ENCODE data around the gene MZB1.
"Not testable (repeated sequence)": the region's sequence is repeated elsewhere in the genome, so short reads cannot be mapped to it uniquely, and the experiment has no call there.

The MZB1 gene

DNA sequence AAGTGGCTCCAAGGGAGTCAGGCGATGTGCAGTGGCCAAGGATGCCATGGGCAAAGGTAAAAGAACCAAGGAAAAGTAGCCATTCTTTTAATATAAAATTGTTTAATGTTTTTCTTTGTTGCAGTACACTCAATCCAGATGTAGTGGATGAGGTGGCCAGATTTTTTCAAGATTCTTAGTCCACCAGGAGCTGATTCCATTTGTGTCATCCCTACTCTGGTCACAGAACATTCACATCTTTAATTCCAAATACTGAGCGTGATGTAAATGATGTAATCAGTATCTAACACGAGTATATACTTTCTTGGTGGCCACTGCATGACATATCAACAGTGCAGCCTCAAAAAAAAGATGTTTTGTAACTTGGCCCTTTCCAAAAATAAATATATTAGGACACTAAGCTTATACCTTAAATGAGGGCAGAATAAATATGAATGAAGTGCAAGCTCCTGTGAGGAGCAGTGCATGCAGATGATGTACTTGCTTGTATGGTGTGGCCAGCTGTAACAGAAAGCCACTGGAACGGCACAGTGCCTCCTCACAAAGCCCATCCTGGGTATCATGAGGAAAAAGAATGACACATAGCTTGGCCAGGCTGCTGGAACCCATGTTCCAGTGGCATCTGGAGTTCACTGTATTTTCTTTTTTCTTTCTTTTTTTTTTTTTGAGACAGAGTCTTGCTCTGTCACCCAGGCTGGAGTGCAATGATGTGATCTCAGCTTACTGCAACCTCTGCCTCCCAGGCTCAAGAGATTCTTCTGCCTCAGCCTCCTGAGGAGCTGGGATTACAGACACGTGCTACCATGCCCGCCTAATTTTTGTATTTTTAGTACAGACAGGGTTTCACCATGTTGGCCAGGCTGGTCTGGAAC is 20.6 kb upstream of the MZB1 start:
- H3K27me3 ChIP-seq = no peaks in the 10 kb centered on the region
- peaks cover 0 to 28% (median 9%) of the 10 kb centered on the region in 4 donors for H3K4me1 ChIP-seq
- H3K36me3 ChIP-seq = peaks cover 9 to 21% (median 14%) of the 10 kb centered on the region in 3 donors
- intact Hi-C loops (cut with DNase I; ENCODE audit: low total_unique reads) = no loop called here
- H3K4me3 ChIP-seq = no peak overlapping the region
- peak overlapping the region; percentile 58 to 64 for H3K27ac ChIP-seq
- DNase-seq = no peak
- TF ChIP-seq, protein P1, sequence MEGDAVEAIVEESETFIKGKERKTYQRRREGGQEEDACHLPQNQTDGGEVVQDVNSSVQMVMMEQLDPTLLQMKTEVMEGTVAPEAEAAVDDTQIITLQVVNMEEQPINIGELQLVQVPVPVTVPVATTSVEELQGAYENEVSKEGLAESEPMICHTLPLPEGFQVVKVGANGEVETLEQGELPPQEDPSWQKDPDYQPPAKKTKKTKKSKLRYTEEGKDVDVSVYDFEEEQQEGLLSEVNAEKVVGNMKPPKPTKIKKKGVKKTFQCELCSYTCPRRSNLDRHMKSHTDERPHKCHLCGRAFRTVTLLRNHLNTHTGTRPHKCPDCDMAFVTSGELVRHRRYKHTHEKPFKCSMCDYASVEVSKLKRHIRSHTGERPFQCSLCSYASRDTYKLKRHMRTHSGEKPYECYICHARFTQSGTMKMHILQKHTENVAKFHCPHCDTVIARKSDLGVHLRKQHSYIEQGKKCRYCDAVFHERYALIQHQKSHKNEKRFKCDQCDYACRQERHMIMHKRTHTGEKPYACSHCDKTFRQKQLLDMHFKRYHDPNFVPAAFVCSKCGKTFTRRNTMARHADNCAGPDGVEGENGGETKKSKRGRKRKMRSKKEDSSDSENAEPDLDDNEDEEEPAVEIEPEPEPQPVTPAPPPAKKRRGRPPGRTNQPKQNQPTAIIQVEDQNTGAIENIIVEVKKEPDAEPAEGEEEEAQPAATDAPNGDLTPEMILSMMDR (IDR thresholded peaks at IDR 0.05) = no peak
- no peaks in the 10 kb centered on the region for H3K9me3 ChIP-seq

DNA sequence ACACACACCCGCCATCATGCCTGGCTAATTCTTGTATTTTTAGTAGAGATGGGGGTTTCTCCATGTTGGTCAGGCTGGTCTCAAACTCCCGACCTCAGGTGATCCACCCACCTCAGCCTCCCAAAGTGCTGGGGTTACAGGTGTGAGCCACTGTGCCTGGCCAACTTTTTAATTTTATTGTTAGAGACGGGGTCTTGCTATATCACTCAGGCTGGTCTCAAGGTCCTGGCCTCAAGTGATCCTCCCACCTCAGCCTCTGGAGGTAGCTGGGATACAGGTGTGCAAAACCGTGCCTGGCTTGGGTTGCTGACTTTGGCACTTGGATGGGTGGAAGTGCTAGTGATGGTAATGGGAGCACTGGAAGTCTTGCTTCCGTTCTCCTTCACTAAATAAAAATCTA is 19.4 kb upstream of the MZB1 start:
- H3K27me3 ChIP-seq; H3K27ac ChIP-seq; H3K9me3 ChIP-seq; H3K4me3 ChIP-seq; DNase-seq; intact Hi-C loops (cut with DNase I; ENCODE audit: low total_unique reads): not testable (repeated sequence)
- peaks cover 0 to 25% (median 10%) of the 10 kb centered on the region in 4 donors for H3K4me1 ChIP-seq
- peaks cover 9 to 21% (median 12%) of the 10 kb centered on the region in 3 donors for H3K36me3 ChIP-seq

DNA sequence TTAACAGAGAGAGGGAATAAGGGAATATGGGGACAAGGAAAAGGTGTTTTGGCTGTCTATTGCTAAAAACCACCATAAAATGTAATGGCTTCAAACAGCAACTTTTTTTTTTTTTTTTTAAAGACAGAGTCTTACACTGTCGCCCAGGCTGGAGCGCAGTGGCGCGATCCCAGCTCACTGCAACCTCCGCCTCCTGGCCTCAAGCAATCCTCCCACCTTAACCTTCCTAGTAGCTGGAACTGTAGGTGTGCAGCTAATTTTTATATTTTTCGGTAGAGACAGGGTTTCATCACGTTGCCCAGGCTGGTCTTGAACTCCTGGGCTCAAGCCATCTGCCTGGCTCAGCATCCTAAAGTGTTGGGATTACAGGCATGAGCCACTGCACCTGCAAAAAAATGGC is 18.5 kb upstream of the MZB1 start:
- Histone ChIP-seq H3K9me3 (no peaks in the 10 kb centered on the region), H3K27me3 (no peaks in the 10 kb centered on the region), H3K4me3 (no peak overlapping the region), H3K27ac (no peak overlapping the region), H3K4me1 (peaks cover 0 to 28% (median 14%) of the 10 kb centered on the region in 4 donors), H3K36me3 (peaks cover 3 to 13% (median 5%) of the 10 kb centered on the region in 3 donors)
- no peak for DNase-seq
- TF ChIP-seq, protein P1 (IDR thresholded peaks at IDR 0.05) = no peak
- intact Hi-C loops (cut with DNase I; ENCODE audit: low total_unique reads) = no loop called here

DNA sequence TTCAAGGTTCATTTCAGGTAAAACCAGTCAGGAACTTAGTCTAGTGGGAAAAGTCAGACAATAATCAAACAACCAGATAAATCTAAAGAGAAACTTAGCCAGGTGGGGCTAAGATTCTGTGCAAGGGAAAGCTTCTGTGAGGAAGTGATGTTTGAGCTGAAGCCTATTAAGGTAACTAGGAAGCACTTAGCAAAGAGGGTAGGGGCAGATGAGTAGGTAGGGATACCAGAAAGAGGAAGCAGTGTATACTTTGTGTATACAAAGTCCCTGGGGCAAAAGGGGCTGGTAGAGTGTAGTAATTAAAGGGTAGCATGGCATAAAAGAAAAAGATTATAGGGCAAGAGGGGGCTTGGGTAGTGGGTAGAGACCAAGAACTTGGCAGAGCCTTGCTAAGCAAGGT is 17.8 kb upstream of the MZB1 start:
- H3K27me3 ChIP-seq = no peaks in the 10 kb centered on the region
- TF ChIP-seq, protein P1 (IDR thresholded peaks at IDR 0.05) = no peak
- intact Hi-C loops (cut with DNase I; ENCODE audit: low total_unique reads) = no loop called here
- H3K36me3 ChIP-seq = peaks cover 0 to 6% (median 0%) of the 10 kb centered on the region in 3 donors
- H3K9me3 ChIP-seq = no peaks in the 10 kb centered on the region
- no peak overlapping the region for H3K27ac ChIP-seq
- peaks cover 0 to 34% (median 17%) of the 10 kb centered on the region in 4 donors for H3K4me1 ChIP-seq
- DNase-seq = no peak
- no peak overlapping the region for H3K4me3 ChIP-seq

DNA sequence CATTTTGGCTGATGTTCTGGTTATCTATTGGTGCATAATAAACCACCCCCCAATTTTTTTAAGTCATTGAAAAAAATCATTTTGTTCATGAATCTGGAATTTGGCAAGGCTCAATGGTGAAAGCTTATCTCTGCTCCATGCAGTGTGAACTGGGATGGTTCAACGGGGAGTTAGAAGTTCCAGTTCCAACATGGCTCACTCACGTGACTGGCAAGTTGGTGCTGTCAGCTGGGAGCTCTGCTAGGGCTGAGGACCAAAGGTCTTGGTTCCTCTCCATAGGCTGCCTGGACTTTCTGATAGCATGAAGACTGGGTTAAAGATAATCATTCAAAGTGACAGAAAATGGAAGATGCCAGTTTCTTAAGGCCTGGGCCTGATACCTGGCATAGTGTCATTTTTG is 17.2 kb upstream of the MZB1 start:
- DNase-seq = no peak
- intact Hi-C loops (cut with DNase I; ENCODE audit: low total_unique reads) = no loop called here
- TF ChIP-seq, protein P1 (IDR thresholded peaks at IDR 0.05) = no peak
- no peaks in the 10 kb centered on the region for H3K9me3 ChIP-seq
- peaks cover 0 to 34% (median 17%) of the 10 kb centered on the region in 4 donors for H3K4me1 ChIP-seq
- H3K36me3 ChIP-seq = peaks cover 0 to 4% (median 0%) of the 10 kb centered on the region in 3 donors
- H3K27ac ChIP-seq = no peak overlapping the region
- no peak overlapping the region for H3K4me3 ChIP-seq
- no peaks in the 10 kb centered on the region for H3K27me3 ChIP-seq

DNA sequence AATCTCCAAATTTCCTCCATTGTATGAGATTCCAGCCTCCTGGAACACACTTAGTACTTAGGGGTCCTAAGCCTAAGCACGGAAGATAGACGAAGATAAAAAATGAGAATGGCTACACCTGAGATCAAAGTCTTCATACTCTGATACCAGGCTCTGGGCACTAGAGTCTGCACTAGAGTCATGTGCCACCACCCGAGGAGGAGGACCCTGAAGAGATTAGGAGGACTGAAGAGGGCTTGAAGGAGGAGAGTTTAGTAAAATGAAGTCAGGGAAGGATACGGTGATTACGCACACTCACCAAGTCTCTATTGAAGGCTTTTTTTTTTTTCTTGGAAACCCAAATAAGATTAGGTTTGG is 14.7 kb upstream of the MZB1 start:
- Histone ChIP-seq H3K27ac (peak overlapping the region; percentile 88 to 90), H3K36me3 (no peaks in the 10 kb centered on the region), H3K4me1 (peaks cover 0 to 15% (median 10%) of the 10 kb centered on the region in 4 donors), H3K4me3 (peak overlapping the region; percentile 54 to 59), H3K9me3 (no peaks in the 10 kb centered on the region), H3K27me3 (no peaks in the 10 kb centered on the region)
- no peak for DNase-seq
- TF ChIP-seq, protein P1 (IDR thresholded peaks at IDR 0.05) = no peak
- intact Hi-C loops (cut with DNase I; ENCODE audit: low total_unique reads) = no loop called here
